K562 (cell line): ENCODE data around the gene CLIC1. TPM values are rescaled to one million over a fixed set of nuclear protein-coding genes. Genes with fewer than 3 reads are reported as not detected.

Experiments used
- CC2D1A ChIP-seq: fragments of 450-650 bp; IDR thresholded peaks from 2 replicates; pipeline ENCODE4 v1.6.1; 2017; ENCODE audit warnings: mild to moderate bottlenecking
- CHD4 ChIP-seq: fragments of 200-600 bp; sonication (generic); IDR thresholded peaks from 3 replicates; pipeline ENCODE4 v1.6.1; 2012; ENCODE audit warnings: low read depth, mild to moderate bottlenecking, mixed read lengths, low read length, inconsistent platforms; ENCODE audit not compliant: insufficient read depth, insufficient replicate concordance, poor library complexity, severe bottlenecking
- EGR1 ChIP-seq: fragments of 450-650 bp; conservative IDR thresholded peaks from 2 replicates; pipeline ENCODE4 v1.6.1; 2017; ENCODE audit warnings: mild to moderate bottlenecking
- EZH2 ChIP-seq: IDR thresholded peaks from 2 replicates; pipeline ENCODE4 v1.6.1; 2012; ENCODE audit warnings: low read depth, mild to moderate bottlenecking, inconsistent platforms, low read length, borderline replicate concordance
- HDAC6 ChIP-seq: IDR thresholded peaks from 2 replicates; pipeline ENCODE4 v1.6.1; 2012; ENCODE audit warnings: low read depth, mild to moderate bottlenecking, control low read depth, inconsistent platforms, low read length, moderate library complexity
- KLF16 ChIP-seq: IDR thresholded peaks from 2 replicates; pipeline ENCODE4 v1.6.1; 2016; ENCODE audit warnings: antibody characterized with exemption
- NCOA4 ChIP-seq: fragments of 450-650 bp; IDR thresholded peaks from 2 replicates; pipeline ENCODE4 v1.6.1; 2018; ENCODE audit warnings: mild to moderate bottlenecking; ENCODE audit not compliant: partially characterized antibody
- POLR2AphosphoS5 ChIP-seq: IDR thresholded peaks from 2 replicates; pipeline ENCODE4 v1.6.1; 2011; ENCODE audit warnings: mild to moderate bottlenecking, low read depth, low read length, moderate library complexity; ENCODE audit not compliant: control insufficient read depth, insufficient read depth
- SMARCA5 ChIP-seq: fragments of 450-650 bp; IDR thresholded peaks from 2 replicates; pipeline ENCODE4 v1.6.1; 2016
- SNIP1 ChIP-seq: fragments of 450-650 bp; IDR thresholded peaks from 2 replicates; pipeline ENCODE4 v1.7.1; 2017; ENCODE audit warnings: low read depth, mild to moderate bottlenecking
- SOX6 ChIP-seq: fragments of 450-650 bp; IDR thresholded peaks from 2 replicates; pipeline ENCODE4 v1.6.1; 2014; ENCODE audit warnings: mild to moderate bottlenecking
- SRSF9 ChIP-seq: fragments of 200-400 bp; formaldehyde crosslinking; IDR thresholded peaks from 2 replicates; pipeline ENCODE4 v1.6.1; 2017; ENCODE audit warnings: low read depth, low read length, borderline replicate concordance
- STAT5B ChIP-seq: fragments of 250-450 bp; sonication (Bioruptor Pico); IDR thresholded peaks from 2 replicates; pipeline ENCODE4 v1.8.0; 2021; ENCODE audit warnings: mild to moderate bottlenecking, inconsistent platforms
- ZFP36 ChIP-seq: fragments of 150-350 bp; IDR thresholded peaks from 2 replicates; pipeline ENCODE4 v1.6.1; 2018; ENCODE audit warnings: low read length, low read depth; ENCODE audit not compliant: partially characterized antibody
- ZNF124 ChIP-seq: sonication (generic); formaldehyde crosslinking; IDR thresholded peaks from 2 replicates; pipeline ENCODE4 v1.8.1; 2022; ENCODE audit warnings: missing genetic modification reagents
- ZNF431 ChIP-seq: sonication (generic); formaldehyde crosslinking; IDR thresholded peaks from 2 replicates; pipeline ENCODE4 v1.8.0; 2022; ENCODE audit warnings: mild to moderate bottlenecking, missing genetic modification reagents
- ZNF699 ChIP-seq: fragments of 250-450 bp; sonication (Bioruptor Pico); IDR thresholded peaks from 2 replicates; pipeline ENCODE4 v1.8.0; 2021; ENCODE audit warnings: mild to moderate bottlenecking, moderate library complexity; ENCODE audit not compliant: insufficient replicate concordance
- ZNF830 ChIP-seq: fragments of 250-450 bp; sonication (Bioruptor Pico); IDR thresholded peaks from 2 replicates; pipeline ENCODE4 v1.5.0; 2021; ENCODE audit warnings: mild to moderate bottlenecking
- ZSCAN32 ChIP-seq: fragments of 450-650 bp; formaldehyde crosslinking; IDR thresholded peaks from 2 replicates; pipeline ENCODE4 v1.4.0; 2020; ENCODE audit warnings: mild to moderate bottlenecking, moderate library complexity
- polyA plus RNA-seq, 8 experiments: library from polyadenylated mRNA; depleted of rRNA in 4 of 8; stranded (reverse) in 5 of 8; unstranded in 3 of 8; fragments of >200 nt; fragmentation: Nextera tagmentation in 2 of 8; fragmentation: Illumina TruSeq in 1 of 8; extraction: Ambion mirVana in 2 of 8; extraction: Trizol in 1 of 8; gene quantifications; 2 replicates each; pipeline versions ENCODE4 v1.2.1 to v1.2.3, GENCODE V29; 2011 to 2014; ENCODE audit warnings: inconsistent platforms in 1 of 8, missing spikeins in 1 of 8
- total RNA-seq, 7 experiments: library from RNA; depleted of rRNA in 6 of 7; stranded (reverse); fragments of >200 nt in 6 of 7; fragmentation: Illumina TruSeq in 2 of 7; extraction: Trizol in 2 of 7; gene quantifications; 2 replicates each; pipeline versions ENCODE4 v1.2.1 to v1.2.3, GENCODE V29; 2011 to 2021; ENCODE audit warnings: low replicate concordance in 1 of 7
- TF ChIP-seq, protein P1 (sequence below): sonication (generic); formaldehyde crosslinking; IDR thresholded peaks from 2 replicates; pipeline ENCODE4 v1.8.0; 2022; ENCODE audit warnings: mild to moderate bottlenecking, missing genetic modification reagents, borderline replicate concordance
- TF ChIP-seq, protein P2 (sequence below): IDR thresholded peaks from 2 replicates; pipeline ENCODE4 v1.6.1; 2016; ENCODE audit warnings: missing genetic modification characterization, missing compliant biosample characterization
- TF ChIP-seq, protein P3 (sequence below): fragments of 450-650 bp; formaldehyde crosslinking; IDR thresholded peaks from 2 replicates; pipeline ENCODE4 v1.4.0; 2022; ENCODE audit warnings: missing genetic modification characterization
- TF ChIP-seq, protein P4 (sequence below): sonication (generic); formaldehyde crosslinking; IDR thresholded peaks from 2 replicates; pipeline ENCODE4 v1.8.1; 2023; ENCODE audit warnings: mild to moderate bottlenecking, missing genetic modification reagents, moderate library complexity

The CLIC1 gene
- total and polyA plus RNA-seq, 9 of the 15 experiments (the other 6 are each of a cell fraction or from before 2014, with no cell fraction given), result 1,267 to 2,419 (median 1,808) TPM

DNA sequence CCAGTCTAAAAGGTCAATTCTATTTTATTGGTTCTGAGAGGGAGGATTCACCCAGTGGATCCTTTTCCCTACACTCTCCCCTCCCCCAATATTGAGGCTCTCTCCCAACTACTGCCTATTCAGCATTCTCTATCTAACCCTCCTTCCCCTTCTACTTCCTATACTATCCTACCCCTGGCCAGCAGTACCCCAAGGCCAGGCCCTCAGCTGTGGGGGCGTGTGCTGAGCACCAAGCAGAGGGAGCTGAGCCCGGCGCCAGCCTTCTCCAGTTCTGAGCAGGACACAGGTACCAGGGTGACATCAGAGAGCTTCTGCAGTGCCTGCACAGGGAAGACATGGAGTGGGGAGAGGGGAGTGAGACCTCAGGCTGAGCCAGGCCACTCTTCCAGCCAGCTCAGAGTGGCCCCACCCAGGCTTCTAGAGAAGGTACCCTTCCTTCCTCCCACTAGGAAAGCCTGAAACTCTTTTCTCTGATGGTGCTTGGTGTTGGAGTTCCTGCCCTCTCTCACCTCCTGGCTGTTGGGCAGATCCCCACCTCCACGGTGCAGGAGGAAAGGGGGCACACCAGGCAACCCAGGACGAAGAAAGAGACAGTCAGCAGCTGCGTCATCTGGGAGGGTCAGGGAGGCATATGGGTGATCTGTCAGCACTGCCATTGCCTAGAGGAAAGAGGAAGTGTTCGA, 9.2 kb downstream of the CLIC1 start (continued):
- TF ChIP-seq CC2D1A (peak; percentile 31; the same call in 1 of the 2 replicates), POLR2AphosphoS5 (0 out of 2 replicates have a peak, but pooled peaks have one; percentile 32), ZNF431 (CRISPR knock-in tag) (no peak), HDAC6 (no peak), KLF16 (no peak), STAT5B (CRISPR knock-in tag) (no peak), ZNF124 (CRISPR knock-in tag) (no peak), NCOA4 (no peak), SNIP1 (no peak), EGR1 (no peak), EZH2 (no peak), ZSCAN32 (CRISPR knock-in tag) (no peak), ZNF699 (CRISPR knock-in tag) (no peak), SMARCA5 (peak; percentile 52; the same call in 1 of the 2 replicates), ZNF830 (CRISPR knock-in tag) (no peak), SOX6 (0 out of 2 replicates have a peak, but pooled peaks have one; percentile 15), SRSF9 (no peak), CHD4 (no peak), ZFP36 (peak; percentile 2)
- TF ChIP-seq, protein P1, sequence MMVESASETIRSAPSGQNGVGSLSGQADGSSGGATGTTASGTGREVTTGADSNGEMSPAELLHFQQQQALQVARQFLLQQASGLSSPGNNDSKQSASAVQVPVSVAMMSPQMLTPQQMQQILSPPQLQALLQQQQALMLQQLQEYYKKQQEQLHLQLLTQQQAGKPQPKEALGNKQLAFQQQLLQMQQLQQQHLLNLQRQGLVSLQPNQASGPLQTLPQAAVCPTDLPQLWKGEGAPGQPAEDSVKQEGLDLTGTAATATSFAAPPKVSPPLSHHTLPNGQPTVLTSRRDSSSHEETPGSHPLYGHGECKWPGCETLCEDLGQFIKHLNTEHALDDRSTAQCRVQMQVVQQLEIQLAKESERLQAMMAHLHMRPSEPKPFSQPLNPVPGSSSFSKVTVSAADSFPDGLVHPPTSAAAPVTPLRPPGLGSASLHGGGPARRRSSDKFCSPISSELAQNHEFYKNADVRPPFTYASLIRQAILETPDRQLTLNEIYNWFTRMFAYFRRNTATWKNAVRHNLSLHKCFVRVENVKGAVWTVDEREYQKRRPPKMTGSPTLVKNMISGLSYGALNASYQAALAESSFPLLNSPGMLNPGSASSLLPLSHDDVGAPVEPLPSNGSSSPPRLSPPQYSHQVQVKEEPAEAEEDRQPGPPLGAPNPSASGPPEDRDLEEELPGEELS (CRISPR knock-in tag), result no peak
- TF ChIP-seq, protein P2, sequence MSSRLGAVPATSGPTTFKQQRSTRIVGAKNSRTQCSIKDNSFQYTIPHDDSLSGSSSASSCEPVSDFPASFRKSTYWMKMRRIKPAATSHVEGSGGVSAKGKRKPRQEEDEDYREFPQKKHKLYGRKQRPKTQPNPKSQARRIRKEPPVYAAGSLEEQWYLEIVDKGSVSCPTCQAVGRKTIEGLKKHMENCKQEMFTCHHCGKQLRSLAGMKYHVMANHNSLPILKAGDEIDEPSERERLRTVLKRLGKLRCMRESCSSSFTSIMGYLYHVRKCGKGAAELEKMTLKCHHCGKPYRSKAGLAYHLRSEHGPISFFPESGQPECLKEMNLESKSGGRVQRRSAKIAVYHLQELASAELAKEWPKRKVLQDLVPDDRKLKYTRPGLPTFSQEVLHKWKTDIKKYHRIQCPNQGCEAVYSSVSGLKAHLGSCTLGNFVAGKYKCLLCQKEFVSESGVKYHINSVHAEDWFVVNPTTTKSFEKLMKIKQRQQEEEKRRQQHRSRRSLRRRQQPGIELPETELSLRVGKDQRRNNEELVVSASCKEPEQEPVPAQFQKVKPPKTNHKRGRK, result no peak
- TF ChIP-seq, protein P3, sequence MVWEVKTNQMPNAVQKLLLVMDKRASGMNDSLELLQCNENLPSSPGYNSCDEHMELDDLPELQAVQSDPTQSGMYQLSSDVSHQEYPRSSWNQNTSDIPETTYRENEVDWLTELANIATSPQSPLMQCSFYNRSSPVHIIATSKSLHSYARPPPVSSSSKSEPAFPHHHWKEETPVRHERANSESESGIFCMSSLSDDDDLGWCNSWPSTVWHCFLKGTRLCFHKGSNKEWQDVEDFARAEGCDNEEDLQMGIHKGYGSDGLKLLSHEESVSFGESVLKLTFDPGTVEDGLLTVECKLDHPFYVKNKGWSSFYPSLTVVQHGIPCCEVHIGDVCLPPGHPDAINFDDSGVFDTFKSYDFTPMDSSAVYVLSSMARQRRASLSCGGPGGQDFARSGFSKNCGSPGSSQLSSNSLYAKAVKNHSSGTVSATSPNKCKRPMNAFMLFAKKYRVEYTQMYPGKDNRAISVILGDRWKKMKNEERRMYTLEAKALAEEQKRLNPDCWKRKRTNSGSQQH (CRISPR knock-in tag), result peak; percentile 70; the same call in 1 of the 2 replicates
- TF ChIP-seq, protein P4, sequence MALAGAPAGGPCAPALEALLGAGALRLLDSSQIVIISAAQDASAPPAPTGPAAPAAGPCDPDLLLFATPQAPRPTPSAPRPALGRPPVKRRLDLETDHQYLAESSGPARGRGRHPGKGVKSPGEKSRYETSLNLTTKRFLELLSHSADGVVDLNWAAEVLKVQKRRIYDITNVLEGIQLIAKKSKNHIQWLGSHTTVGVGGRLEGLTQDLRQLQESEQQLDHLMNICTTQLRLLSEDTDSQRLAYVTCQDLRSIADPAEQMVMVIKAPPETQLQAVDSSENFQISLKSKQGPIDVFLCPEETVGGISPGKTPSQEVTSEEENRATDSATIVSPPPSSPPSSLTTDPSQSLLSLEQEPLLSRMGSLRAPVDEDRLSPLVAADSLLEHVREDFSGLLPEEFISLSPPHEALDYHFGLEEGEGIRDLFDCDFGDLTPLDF, result 0 out of 2 replicates have a peak, but pooled peaks have one; percentile 25
